Kasumi-1 (cell line): ENCODE results near the gene TNS3.
"Not testable (repeated sequence)": the region's sequence is repeated elsewhere in the genome, so short reads cannot be mapped to it uniquely, and the experiment has no call there.

ENCODE experiments used
- DNase-seq, 2 experiments: peaks; one replicate each; lab custom pipeline; 2025; lab: John Stamatoyannopoulos, UW

Gene TNS3

DNA sequence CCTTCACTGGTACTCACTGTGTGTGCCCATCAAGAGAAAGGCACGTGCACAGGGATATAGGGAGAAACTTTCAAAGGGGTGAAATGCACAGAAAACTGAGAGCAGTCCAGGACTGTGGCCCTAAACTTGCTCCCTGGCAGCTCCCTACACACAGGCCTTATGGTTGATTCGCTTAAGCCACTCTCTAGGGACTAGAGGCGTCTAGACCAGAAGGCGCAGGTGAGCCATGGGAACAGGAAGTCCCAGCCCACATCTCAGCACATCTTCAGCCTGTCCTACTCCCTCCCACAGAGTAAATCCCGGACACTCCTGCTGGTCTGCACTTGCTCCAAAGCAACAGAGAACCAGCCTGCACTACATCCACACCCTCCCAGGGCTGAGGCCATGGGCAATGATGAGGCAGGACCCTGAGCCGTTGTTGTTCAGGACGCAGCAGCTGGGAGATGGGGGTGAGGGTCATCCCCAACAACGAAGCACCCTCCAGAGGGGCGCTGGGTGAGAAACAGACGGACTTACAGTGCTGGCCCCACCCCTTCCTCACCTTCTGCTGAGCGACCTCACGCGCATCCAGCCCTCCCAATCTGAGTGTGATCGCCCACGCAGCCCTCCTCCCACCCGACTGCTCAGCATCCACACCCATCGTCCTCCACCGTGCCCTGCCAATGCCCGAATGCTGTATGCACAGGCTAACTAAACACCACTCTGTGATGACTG is 109.3 kb downstream of the TNS3 start:
- no peak for DNase-seq

DNA sequence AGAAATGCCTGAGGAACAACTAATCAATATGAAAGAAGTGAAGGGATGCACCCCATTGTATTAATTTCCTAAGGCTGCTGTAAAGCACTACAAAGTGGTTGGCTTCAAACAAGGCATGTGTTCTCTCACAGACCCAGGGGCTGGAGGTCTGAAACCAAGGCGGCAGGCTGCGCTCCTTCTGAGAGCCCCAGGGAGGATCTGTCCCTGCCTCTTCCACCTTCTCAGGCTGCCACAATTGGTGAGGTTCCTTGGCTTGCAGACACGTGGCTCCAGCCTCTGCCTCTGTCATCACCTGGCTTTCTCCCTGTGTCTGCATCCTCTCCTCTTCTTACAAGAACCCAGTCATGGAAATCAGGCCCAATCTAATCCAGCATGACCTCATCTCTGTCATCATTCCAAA is 110.1 kb downstream of the TNS3 start:
- no peak for DNase-seq

- no peak for DNase-seq
These were observed 110.6 kb downstream of the TNS3 start for GRCh38 chr7:47471358-47471703.

DNA sequence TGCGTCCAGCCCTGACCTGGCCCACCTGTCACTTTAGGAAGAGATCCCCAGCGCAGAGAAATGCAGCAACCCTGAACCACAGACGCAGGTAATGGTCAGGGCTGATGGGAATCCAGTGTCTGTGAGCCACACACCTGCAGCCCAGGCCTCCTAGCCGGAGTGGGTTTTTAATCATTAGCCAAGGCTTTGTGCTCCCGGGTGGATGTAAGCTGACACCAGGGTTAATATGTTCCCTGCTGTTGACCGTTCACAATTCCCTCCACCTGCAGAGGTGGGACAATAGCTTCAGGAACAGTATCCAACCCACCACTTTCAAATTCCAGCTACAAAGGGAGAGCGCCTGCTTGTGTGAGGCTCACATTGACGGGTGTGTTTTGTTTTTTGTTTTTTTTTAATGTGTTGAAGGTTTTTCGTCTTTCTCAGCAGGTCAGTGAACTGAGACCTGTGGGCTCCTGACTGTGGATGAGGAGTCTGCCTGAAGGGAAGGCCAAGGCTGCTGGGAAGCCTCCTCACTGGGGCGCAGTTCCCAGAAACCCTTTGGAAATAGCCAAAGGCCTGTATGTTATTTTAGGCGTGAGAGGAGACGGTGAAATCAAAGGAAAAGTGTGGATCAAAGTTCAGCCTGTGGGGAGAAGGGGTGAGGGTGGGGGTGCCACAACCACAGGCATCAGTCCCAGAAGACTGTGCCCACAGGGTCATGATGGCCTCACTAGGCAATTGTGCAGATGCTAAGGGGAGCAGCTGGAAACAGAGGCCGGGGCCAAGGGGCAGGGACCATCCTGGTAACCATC is 111.1 kb downstream of the TNS3 start:
- DNase-seq, result no peak

DNA sequence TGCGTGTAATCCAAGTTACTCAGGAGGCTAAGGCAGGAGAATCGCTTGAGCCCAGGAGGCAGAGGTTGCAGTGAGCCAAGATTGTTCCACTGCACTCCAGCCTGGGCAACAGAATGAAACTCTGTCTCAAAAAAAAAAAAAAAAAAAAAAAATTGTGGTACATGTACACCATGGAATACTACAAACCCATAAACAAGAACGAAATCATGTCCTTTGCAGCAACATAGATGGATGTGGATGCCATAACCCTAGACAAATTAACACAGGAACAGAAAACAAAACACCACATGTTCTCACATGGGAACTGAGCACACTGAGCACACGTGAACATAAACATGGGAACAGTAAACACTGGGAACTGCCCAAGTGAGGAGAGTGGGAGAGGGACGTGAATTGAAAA is 112.1 kb downstream of the TNS3 start:
- DNase-seq, result not testable (repeated sequence)

- DNase-seq, result no peak
These were observed 115.1 kb downstream of the TNS3 start for GRCh38 chr7:47466832-47467231.

GRCh38 chr7:47465191-47465590 is 116.7 kb downstream of the TNS3 start:
- no peak for DNase-seq

- DNase-seq, result no peak
These were observed 117.6 kb downstream of the TNS3 start for GRCh38 chr7:47464266-47464665.

DNA sequence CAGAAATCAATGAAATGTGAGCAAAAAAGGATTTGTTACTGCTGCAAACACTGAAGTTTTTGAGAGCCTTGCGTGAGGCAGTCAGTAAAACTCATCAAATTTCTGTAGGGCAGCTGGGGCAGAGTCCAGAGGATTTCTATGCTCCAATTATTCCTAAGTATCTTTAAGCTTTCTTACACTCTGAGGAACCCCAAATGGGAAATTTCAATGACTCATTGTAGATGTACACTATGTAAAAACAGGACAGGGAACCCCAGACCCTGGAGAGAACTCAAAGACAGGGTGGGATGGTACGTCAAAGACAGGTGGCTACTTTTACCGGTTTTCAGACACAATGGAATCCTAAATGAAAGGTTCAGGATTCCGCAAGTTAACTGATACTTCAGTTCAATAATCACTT is 120.2 kb downstream of the TNS3 start:
- DNase-seq, result no peak

- no peak for DNase-seq
These were observed 120.8 kb downstream of the TNS3 start for GRCh38 chr7:47461161-47461560.

DNA sequence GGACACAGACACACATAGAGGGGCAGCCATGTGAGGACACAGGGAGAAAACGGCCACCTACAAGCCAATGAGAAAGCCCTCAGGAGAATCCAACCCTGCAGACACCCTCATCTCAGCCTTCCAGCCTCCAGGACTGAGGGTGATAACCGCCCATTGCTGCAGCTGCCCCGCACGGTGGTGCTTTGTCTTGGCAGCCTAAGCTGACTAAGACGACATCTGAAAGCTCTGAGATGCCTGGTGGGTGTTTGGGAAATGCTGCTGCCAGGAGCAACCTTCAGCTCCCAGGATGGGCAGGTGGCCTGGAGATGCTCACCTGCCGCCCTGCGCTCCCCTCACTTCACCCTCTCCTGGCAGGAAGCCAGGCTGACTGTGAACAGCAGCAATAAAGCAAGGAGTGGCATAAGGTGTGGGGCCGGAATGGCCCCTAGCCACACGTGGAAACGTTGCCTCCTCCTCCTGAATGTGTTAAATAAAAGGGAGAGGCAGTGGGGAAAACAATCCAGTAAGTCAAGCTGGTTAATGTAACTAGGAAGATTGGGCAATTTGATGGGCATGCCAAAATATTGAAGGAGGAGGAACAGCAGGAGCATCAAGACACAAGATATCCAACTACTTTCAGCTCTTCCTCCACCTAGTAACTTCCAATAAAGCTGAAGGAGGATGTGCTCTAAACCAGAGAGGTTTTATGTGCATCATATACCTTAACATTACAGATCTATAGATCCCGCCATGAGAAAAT is 121.5 kb downstream of the TNS3 start:
- DNase-seq, result no peak

GRCh38 chr7:47458486-47458885 is 123.4 kb downstream of the TNS3 start:
- DNase-seq, result no peak

GRCh38 chr7:47458057-47458456 is 123.9 kb downstream of the TNS3 start:
- DNase-seq, result no peak

GRCh38 chr7:47456210-47456955 is 125.5 kb downstream of the TNS3 start:
- no peak for DNase-seq

- DNase-seq, result no peak
These were observed 126.1 kb downstream of the TNS3 start for GRCh38 chr7:47455872-47456185.

DNA sequence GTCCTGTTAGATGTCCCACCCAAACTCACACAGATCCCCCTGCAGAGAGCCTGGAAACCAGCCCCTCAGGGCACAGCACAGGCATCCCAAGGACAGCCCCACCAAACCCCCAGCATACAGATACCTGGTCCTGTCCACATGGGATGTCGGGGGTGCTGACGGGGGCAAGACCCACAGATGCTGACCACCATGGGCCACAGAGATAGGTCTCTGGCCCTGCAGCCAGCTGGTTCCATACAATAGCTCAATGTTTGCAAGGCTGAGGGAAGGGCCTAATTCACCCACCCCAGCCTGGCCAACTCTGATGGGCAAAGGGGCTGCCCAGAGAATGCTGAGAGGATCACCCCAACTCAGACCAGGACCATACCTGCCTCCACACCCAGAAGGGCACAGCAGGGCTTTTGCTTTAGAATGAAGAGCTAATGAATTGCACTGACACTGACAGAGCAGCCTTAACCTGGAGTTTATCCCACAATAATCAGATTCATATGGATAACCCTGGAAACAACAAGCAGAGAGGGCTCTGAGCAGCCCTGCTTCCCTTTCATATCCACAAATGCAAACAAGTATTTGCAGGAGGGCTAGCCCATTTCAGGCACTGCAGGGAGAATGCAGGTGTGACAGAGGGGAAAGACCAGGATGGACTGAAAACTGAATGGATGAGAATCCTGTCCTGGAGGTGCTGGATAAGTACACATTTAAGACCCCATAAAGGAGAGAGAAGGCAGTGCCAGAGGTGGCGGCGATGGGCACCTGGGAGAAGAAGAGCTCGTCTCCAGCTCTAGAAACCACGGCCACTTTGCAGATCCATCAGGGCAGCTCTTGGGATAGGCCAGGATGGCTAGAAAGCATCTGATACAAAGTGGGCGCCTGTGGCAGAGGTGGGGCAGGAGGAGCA is 126.7 kb downstream of the TNS3 start:
- DNase-seq, result no peak

DNA sequence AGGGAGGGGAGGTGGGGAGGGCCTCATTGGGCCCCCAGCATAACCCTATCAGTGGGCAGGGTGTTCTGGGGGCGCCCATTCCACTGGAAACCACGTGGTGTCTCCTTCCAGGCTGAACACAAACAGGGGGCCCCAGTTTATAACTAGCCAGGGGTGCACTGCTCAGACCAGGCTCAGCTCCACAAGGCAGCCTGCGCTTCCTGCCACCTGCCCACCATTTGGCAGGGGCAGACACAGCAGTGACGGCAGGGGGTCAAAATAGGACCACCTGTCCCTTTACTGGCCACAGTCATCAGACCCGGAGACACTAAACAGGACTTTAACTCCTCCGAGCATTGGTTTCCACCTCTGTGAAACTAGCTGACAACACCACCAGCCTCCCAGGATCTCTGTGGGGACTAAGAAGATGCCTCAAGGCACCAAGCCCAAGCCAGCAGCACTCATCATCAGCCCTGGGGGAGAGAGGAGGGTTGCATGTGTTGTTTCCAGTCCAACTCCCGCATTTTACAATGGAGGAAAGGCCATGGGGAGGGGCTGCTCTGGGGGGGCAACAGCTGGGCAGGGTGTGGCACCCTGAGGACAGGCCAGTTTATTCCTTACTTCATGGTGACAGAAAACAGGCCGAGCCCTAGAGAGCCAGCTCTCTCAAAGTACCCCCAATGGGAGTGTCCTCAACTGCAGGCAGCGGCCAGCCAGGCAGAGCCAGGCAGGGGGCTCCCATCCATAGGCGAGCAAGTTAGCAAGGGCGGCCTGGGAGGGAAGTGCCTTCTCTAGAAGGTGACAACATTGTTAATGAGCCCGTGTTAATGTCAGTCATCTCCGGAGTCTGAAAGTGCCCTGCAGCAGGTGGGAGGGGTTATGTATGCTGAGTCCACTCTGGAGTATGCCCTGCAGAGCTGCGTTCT is 127.6 kb downstream of the TNS3 start:
- DNase-seq, result no peak

GRCh38 chr7:47453093-47454061 is 128.5 kb downstream of the TNS3 start:
- no peak for DNase-seq

DNA sequence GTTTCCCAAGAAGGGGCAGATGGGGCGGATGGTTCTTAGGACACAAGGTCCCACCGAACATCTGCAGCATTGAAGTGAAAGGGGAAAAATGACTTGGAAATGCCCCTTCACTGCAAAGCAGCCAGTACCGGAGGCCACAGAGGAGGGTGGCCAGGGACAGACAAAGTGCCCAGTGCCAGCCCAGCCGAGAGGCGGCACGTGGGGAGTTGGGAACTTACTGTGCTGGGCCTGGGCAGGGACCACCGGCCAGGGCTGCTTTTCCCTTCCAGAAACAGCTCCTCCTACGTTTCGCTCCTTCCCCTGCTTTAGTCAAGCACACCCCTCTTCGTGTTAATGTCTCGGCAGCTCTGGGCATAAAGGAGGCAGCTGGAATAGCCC is 129.2 kb downstream of the TNS3 start:
- no peak for DNase-seq
